GM12878 (cell line): ENCODE results near the gene PPP6R2. TPM values are rescaled to one million over a fixed set of nuclear protein-coding genes. Genes with fewer than 3 reads are reported as not detected.
A peak's percentile ranks its signal among the peaks of the same experiment; 100 is the strongest.

Source experiments
- ATAC-seq: fragments of 200-7000 bp; cut with Tn5 transposase; 3 replicates; pipeline ENCODE4 v1.9.1; 2020; ENCODE audit warnings: mild to moderate bottlenecking, moderate library complexity
- BruUV-seq: library from RNA; stranded (reverse); fragments of 400-500 nt; replicated peaks from 2 replicates; lab custom pipeline; 2021; lab: Mats Ljungman, UMichigan
- CTCF ChIA-PET: fragments of 300-600 bp; sonication (Branson Sonifier 250); formaldehyde crosslinking; extraction: SDS; loops from one replicate; lab custom pipeline; 2021; ENCODE audit warnings: inconsistent platforms; lab: Yijun Ruan, JAX
- POLR2A ChIA-PET: fragments of 350-600 bp; formaldehyde crosslinking; extraction: SDS; loops from one replicate; lab custom pipeline; 2021; ENCODE audit warnings: inconsistent platforms; lab: Charles Lee
- RAD21 ChIA-PET: fragments of 300-600 bp; sonication (Branson Sonifier 250); formaldehyde crosslinking; loops from one replicate; lab custom pipeline; 2023; ENCODE audit warnings: antibody characterized with exemption; ENCODE audit not compliant: unreplicated experiment; lab: Charles Lee
- SMC1A ChIA-PET: fragments of 300-600 bp; sonication (Branson Sonifier 250); formaldehyde crosslinking; loops from one replicate; lab custom pipeline; 2023; ENCODE audit not compliant: unreplicated experiment, uncharacterized antibody; lab: Charles Lee
- DNase-seq: peaks from one replicate; pipeline ENCODE4 v3.0.0-alpha.2; 2011; ENCODE audit warnings: low read depth, low spot score
- FAIRE-seq: peaks from 3 replicates; lab custom pipeline; 2011; peaks lifted over from hg19 to GRCh38; lab: Jason Lieb, UNC
- H2AFZ ChIP-seq: 2 replicates; pipeline ENCODE4 v1.6.0; 2011; ENCODE audit warnings: low read depth, low read length, control low read depth; ENCODE audit not compliant: control insufficient read depth
- H3K27ac ChIP-seq: 2 replicates; pipeline ENCODE4 v1.5.1; 2011; ENCODE audit warnings: control low read depth; ENCODE audit not compliant: control insufficient read depth, insufficient read depth
- H3K27me3 ChIP-seq, 2 experiments: replicated peaks in 1 of 2; 2 replicates each; pipeline versions ENCODE4 v1.6.0 to v1.6.1; 2011; ENCODE audit warnings: low read length in 1 of 2; ENCODE audit not compliant: control insufficient read depth in 2 of 2, insufficient read depth in 2 of 2
- H3K36me3 ChIP-seq, 2 experiments: 2 replicates each; pipeline ENCODE4 v1.5.1; 2011; ENCODE audit warnings: low read length in 1 of 2; ENCODE audit not compliant: control insufficient read depth in 2 of 2, insufficient read depth in 2 of 2
- H3K4me1 ChIP-seq: 2 replicates; pipeline ENCODE4 v1.6.1; 2011; ENCODE audit warnings: mild to moderate bottlenecking, low read length, moderate library complexity, mixed read lengths; ENCODE audit not compliant: control insufficient read depth, insufficient read depth
- H3K4me2 ChIP-seq: 2 replicates; pipeline ENCODE4 v1.6.0; 2011; ENCODE audit warnings: control low read depth; ENCODE audit not compliant: control insufficient read depth, insufficient read depth
- H3K4me3 ChIP-seq: fragments of 200-600 bp; sonication (generic); 2 replicates; pipeline ENCODE4 v1.5.1; 2016
- H3K79me2 ChIP-seq: 2 replicates; pipeline ENCODE4 v1.6.0; 2011; ENCODE audit warnings: low read length; ENCODE audit not compliant: control insufficient read depth, insufficient read depth
- H3K9ac ChIP-seq: 2 replicates; pipeline ENCODE4 v1.8.0; 2011; ENCODE audit warnings: low read length, control low read depth, mixed read lengths; ENCODE audit not compliant: control insufficient read depth, insufficient read depth
- H3K9me3 ChIP-seq: replicated peaks from 3 replicates; pipeline ENCODE4 v1.5.1; 2011; ENCODE audit warnings: mild to moderate bottlenecking, low read length; ENCODE audit not compliant: control insufficient read depth, insufficient read depth
- H4K20me1 ChIP-seq: 2 replicates; pipeline ENCODE4 v1.6.0; 2011; ENCODE audit not compliant: control insufficient read depth, insufficient read depth
- CBFB ChIP-seq: IDR thresholded peaks from 2 replicates; pipeline ENCODE4 v1.6.1; 2016; ENCODE audit warnings: antibody characterized with exemption, low read depth
- POLR2A ChIP-seq: IDR thresholded peaks from 2 replicates; pipeline ENCODE4 v1.6.1; 2011; ENCODE audit warnings: low read depth, mild to moderate bottlenecking, low read length
- POLR2AphosphoS5 ChIP-seq: IDR thresholded peaks from 2 replicates; pipeline ENCODE4 v1.6.1; 2011; ENCODE audit warnings: mild to moderate bottlenecking, low read length, inconsistent platforms
- WGBS: methylation state at CpG from one replicate; pipeline ENCODE4 v1.1.6; 2016; ENCODE audit warnings: low lambda C conversion rate; ENCODE audit not compliant: insufficient replicate concordance, insufficient coverage; ENCODE audit errors: missing lambda C conversion rate; 5-methylcytosine and 5-hydroxymethylcytosine counted together
- in situ Hi-C: fragments of 300-500 bp; cut with MboI; formaldehyde crosslinking; loops from 9 replicates; pipeline ENCODE4 v1.14.3; 2018; ENCODE audit warnings: mixed read lengths
- intact Hi-C: fragments of 100-400 bp; cut with micrococcal nuclease; formaldehyde crosslinking; loops from one replicate; pipeline ENCODE4 v1.14.2; 2022; ENCODE audit not compliant: unreplicated experiment
- polyA plus RNA-seq, 11 experiments: library from polyadenylated mRNA; depleted of rRNA in 4 of 11; unstranded in 6 of 11; stranded (reverse) in 5 of 11; fragments of >200 nt; fragmentation: Nextera tagmentation in 4 of 11; fragmentation: Illumina TruSeq in 1 of 11; extraction: Ambion mirVana in 4 of 11; extraction: Trizol in 1 of 11; gene quantifications; 1 replicate in 1 of 11; 2 replicates in 10 of 11; pipeline versions ENCODE4 v1.2.1 to v1.2.3, GENCODE V29; 2011 to 2016; ENCODE audit warnings: inconsistent platforms in 2 of 11, missing spikeins in 2 of 11, low read depth in 1 of 11
- total RNA-seq, 4 experiments: library from RNA; depleted of rRNA in 3 of 4; stranded (reverse); fragments of >200 nt in 3 of 4; fragmentation: Illumina TruSeq in 1 of 4; extraction: Trizol in 1 of 4; gene quantifications; 2 replicates each; pipeline versions ENCODE4 v1.2.1 to v1.2.3, GENCODE V29; 2013 to 2021
- TF ChIP-seq, protein P1 (sequence below): IDR thresholded peaks from 2 replicates; pipeline ENCODE4 v1.6.1; 2011; ENCODE audit warnings: borderline replicate concordance, low read depth, mild to moderate bottlenecking, moderate library complexity, low read length; ENCODE audit not compliant: insufficient read depth, poor library complexity, severe bottlenecking
- TF ChIP-seq, protein P2 (sequence below): IDR thresholded peaks from 2 replicates; pipeline ENCODE4 v1.6.1; 2012; ENCODE audit warnings: mild to moderate bottlenecking, low read depth, low read length

The PPP6R2 gene
- total and polyA plus RNA-seq, 10 of the 15 experiments (the other 5 are each of a cell fraction or from before 2014, with no cell fraction given), result 0.29 to 52.6 (median 25.4) TPM

DNA sequence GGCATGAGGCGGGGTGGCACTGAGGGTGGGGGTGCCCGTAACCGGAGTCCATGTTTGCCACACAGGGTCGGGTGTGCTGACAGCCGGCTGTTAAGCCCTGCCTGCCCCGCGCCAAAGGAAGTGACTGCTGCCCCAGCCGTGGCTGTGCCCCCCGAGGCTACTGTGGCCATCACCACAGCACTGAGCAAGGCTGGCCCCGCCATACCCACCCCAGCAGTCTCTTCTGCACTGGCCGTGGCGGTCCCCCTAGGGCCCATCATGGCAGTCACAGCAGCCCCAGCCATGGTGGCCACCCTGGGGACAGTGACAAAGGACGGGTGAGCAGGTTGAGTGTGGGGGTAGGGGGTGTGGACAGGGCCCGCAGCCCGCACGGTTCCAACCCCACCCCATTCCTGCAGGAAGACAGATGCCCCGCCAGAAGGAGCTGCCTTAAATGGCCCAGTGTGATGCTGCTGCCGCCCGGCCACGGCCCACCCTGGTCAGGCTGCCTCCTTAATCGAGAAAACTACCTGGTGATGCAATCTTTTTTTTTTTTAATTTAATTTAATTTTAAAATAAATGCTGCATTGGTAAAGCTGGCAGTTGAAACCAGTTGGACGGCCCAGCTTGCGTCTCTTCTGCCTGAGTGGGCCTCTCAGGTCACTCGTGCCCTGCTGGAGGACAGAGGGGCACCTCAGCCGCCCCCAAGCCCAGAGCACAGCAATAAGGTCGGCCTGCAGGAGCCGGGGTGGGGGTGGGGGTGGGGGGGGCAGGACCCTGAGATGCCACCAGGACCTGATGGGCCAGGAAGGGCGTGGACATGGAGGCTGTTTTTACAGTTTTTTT lies 100.9 kb downstream of the PPP6R2 start:
- Histone ChIP-seq H3K79me2 (no peaks in the 10 kb centered on the region), H4K20me1 (no peaks in the 10 kb centered on the region), H3K27ac (no peak overlapping the region), H3K4me3 (no peak overlapping the region), H3K36me3 (peaks cover 5 to 35% of the 10 kb centered on the region in 2 experiments; a peak in 3 of 4 replicates), H2AFZ (no peak overlapping the region), H3K4me2 (no peak overlapping the region), H3K27me3 (no peaks in the 10 kb centered on the region), H3K9ac (no peak overlapping the region), H3K4me1 (no peaks in the 10 kb centered on the region), H3K9me3 (no peaks in the 10 kb centered on the region)
- 76% methylated on average over 28 of the region's 28 CpGs for WGBS
- ChIA-PET POLR2A (interaction anchor here (0.6 kb wide), 1 partner anchor 1192 kb away, joined by 3 read pairs; no protein-coding TSS in a partner anchor), SMC1A (no interaction called here), CTCF (no interaction called here), RAD21 (interaction anchor here (0.6 kb wide), 2 partner anchors 39 to 338 kb away, joined by 3 to 4 read pairs; no protein-coding TSS in a partner anchor)
- intact Hi-C loops, result no loop called here
- no TSS peak for BruUV-seq
- in situ Hi-C loops, result no loop called here
- peak; percentile 51 for TF ChIP-seq POLR2A
- TF ChIP-seq POLR2AphosphoS5, result 0 out of 2 replicates have a peak, but pooled peaks have one; percentile 25
- no peak for TF ChIP-seq CBFB
- no peak for FAIRE-seq
- no peak for DNase-seq
- ATAC-seq, result no peak

DNA sequence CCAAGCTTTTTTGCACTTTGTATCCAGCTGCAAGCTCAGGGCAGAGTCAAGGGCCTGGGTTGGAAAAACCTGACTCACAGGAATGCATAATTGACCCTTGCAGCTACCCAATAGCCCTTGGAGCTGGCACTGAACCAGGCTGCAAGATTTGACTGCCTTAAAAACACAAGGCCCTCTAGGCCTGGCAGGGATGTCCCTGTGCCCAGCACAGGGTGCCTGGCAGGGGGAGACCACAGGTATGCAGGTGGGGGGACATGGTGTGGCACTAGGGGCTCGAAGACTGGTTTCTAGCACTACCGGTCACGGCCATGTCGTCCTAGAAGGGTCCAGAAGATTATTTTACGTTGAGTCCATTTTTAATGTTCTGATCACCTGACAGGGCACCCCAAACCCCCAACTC lies 101.5 kb downstream of the PPP6R2 start:
- ChIA-PET POLR2A (interaction anchor here (0.6 kb wide), 1 partner anchor 1192 kb away, joined by 3 read pairs; no protein-coding TSS in a partner anchor), SMC1A (no interaction called here), RAD21 (interaction anchor here (0.6 kb wide), 1 partner anchor 40 kb away, joined by 3 read pairs; no protein-coding TSS in a partner anchor), CTCF (no interaction called here)
- ATAC-seq (no peak), DNase-seq (no peak), FAIRE-seq (no peak)
- H2AFZ ChIP-seq, result no peak overlapping the region
- H3K9ac ChIP-seq, result no peak overlapping the region
- BruUV-seq, result TSS peak; percentile 65
- no peaks in the 10 kb centered on the region for H3K9me3 ChIP-seq
- H3K79me2 ChIP-seq, result no peaks in the 10 kb centered on the region
- no peak overlapping the region for H3K4me3 ChIP-seq
- H3K27me3 ChIP-seq, result no peaks in the 10 kb centered on the region
- no peaks in the 10 kb centered on the region; the same call in 1 of the 2 replicates for H3K4me1 ChIP-seq
- in situ Hi-C loops, result no loop called here
- no peak overlapping the region for H3K27ac ChIP-seq
- peaks cover 5 to 30% of the 10 kb centered on the region in 2 experiments; a peak in 3 of 4 replicates for H3K36me3 ChIP-seq
- 98% methylated on average over 5 of the region's 5 CpGs for WGBS
- intact Hi-C loops, result no loop called here
- no peak overlapping the region for H3K4me2 ChIP-seq
- TF ChIP-seq, protein P1, sequence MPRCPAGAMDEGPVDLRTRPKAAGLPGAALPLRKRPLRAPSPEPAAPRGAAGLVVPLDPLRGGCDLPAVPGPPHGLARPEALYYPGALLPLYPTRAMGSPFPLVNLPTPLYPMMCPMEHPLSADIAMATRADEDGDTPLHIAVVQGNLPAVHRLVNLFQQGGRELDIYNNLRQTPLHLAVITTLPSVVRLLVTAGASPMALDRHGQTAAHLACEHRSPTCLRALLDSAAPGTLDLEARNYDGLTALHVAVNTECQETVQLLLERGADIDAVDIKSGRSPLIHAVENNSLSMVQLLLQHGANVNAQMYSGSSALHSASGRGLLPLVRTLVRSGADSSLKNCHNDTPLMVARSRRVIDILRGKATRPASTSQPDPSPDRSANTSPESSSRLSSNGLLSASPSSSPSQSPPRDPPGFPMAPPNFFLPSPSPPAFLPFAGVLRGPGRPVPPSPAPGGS, result peak; percentile 7
- TF ChIP-seq, protein P2, sequence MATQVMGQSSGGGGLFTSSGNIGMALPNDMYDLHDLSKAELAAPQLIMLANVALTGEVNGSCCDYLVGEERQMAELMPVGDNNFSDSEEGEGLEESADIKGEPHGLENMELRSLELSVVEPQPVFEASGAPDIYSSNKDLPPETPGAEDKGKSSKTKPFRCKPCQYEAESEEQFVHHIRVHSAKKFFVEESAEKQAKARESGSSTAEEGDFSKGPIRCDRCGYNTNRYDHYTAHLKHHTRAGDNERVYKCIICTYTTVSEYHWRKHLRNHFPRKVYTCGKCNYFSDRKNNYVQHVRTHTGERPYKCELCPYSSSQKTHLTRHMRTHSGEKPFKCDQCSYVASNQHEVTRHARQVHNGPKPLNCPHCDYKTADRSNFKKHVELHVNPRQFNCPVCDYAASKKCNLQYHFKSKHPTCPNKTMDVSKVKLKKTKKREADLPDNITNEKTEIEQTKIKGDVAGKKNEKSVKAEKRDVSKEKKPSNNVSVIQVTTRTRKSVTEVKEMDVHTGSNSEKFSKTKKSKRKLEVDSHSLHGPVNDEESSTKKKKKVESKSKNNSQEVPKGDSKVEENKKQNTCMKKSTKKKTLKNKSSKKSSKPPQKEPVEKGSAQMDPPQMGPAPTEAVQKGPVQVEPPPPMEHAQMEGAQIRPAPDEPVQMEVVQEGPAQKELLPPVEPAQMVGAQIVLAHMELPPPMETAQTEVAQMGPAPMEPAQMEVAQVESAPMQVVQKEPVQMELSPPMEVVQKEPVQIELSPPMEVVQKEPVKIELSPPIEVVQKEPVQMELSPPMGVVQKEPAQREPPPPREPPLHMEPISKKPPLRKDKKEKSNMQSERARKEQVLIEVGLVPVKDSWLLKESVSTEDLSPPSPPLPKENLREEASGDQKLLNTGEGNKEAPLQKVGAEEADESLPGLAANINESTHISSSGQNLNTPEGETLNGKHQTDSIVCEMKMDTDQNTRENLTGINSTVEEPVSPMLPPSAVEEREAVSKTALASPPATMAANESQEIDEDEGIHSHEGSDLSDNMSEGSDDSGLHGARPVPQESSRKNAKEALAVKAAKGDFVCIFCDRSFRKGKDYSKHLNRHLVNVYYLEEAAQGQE, result no peak
- H4K20me1 ChIP-seq, result no peaks in the 10 kb centered on the region
